ENCODE measurements around the gene GJA3. TPM values are rescaled to one million over a fixed set of nuclear protein-coding genes. Genes with fewer than 3 reads are reported as not detected.

Gene GJA3
- total and polyA plus RNA-seq, 4 donors = 0.02 to 0.05 TPM; not detected in 2

DNA sequence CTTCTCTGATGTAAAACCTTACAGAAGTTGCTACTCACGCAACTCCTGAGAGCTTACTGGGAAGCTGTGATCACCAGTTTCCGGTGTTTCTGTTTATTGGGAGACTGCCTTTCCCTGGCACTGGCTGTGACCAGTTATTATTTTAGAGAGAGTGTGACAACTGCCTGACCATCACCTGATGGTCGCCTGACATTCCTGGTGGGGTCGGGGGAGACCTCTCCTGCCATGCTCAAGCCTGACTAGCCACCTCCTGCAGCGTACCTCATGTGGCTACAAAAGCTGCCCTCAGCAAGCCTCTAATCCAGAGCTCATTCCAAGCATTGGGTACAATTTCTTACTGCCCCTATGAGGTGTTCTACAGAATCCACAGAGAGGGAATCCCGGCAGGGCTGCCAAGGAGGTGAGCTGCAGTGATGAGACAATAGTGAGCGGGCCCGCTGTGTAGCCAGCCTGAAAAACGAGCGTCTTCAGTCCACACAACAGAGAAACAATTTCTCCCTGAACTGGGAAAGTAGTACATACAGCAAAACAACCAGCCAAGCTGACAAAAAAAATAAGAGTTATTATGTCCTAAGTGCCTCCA is 28.7 kb downstream of the GJA3 start:
- Histone ChIP-seq H3K4me1 (ENCODE audit: control insufficient read depth in 4 of 4, insufficient read depth in 4 of 4, low read length in 3 of 4) (peaks cover 0 to 11% (median 6%) of the 10 kb centered on the region in 4 donors), H3K9me3 (ENCODE audit: control insufficient read depth in 4 of 4, low read length in 3 of 4) (no peaks in the 10 kb centered on the region), H3K27me3 (ENCODE audit: control insufficient read depth in 4 of 4, insufficient read depth in 4 of 4, low read length in 3 of 4) (no peaks in the 10 kb centered on the region), H3K36me3 (ENCODE audit: control insufficient read depth in 4 of 4, insufficient read depth in 3 of 4, low read depth in 1 of 4, low read length in 3 of 4) (no peaks in the 10 kb centered on the region), H3K27ac (ENCODE audit: low read depth in 1 of 2, low read length in 2 of 2) (no peak overlapping the region), H3K9ac (ENCODE audit: low read depth in 1 of 2, low read length in 2 of 2) (no peak overlapping the region), H3K4me3 (ENCODE audit: low read depth in 1 of 3, low read length in 3 of 3) (no peak overlapping the region)
- DNase-seq (ENCODE audit: low spot score) = no peak
- TF ChIP-seq HNF4A (conservative IDR thresholded peaks at IDR 0.05) = no peak
- TF ChIP-seq RAD21 (IDR thresholded peaks at IDR 0.05) = no peak
- no peak for TF ChIP-seq RXRA (IDR thresholded peaks at IDR 0.05)
- TF ChIP-seq JUND (IDR thresholded peaks at IDR 0.05) = no peak
- TF ChIP-seq REST (IDR thresholded peaks at IDR 0.05) = no peak
- TF ChIP-seq, protein P1, sequence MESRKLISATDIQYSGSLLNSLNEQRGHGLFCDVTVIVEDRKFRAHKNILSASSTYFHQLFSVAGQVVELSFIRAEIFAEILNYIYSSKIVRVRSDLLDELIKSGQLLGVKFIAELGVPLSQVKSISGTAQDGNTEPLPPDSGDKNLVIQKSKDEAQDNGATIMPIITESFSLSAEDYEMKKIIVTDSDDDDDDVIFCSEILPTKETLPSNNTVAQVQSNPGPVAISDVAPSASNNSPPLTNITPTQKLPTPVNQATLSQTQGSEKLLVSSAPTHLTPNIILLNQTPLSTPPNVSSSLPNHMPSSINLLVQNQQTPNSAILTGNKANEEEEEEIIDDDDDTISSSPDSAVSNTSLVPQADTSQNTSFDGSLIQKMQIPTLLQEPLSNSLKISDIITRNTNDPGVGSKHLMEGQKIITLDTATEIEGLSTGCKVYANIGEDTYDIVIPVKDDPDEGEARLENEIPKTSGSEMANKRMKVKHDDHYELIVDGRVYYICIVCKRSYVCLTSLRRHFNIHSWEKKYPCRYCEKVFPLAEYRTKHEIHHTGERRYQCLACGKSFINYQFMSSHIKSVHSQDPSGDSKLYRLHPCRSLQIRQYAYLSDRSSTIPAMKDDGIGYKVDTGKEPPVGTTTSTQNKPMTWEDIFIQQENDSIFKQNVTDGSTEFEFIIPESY (IDR thresholded peaks at IDR 0.05) = no peak
- no peak for TF ChIP-seq EGR1 (IDR thresholded peaks at IDR 0.05; ENCODE audit: low read depth in 2 of 2)
- TF ChIP-seq NR2F2 (IDR thresholded peaks at IDR 0.05) = no peak
- WGBS = 87% methylated on average over 10 of the region's 10 CpGs

GRCh38 chr13:20131057-20131832 is 29.6 kb downstream of the GJA3 start:
- Histone ChIP-seq H3K36me3 (ENCODE audit: control insufficient read depth in 4 of 4, insufficient read depth in 3 of 4, low read depth in 1 of 4, low read length in 3 of 4) (no peaks in the 10 kb centered on the region), H3K27ac (ENCODE audit: low read depth in 1 of 2, low read length in 2 of 2) (no peak overlapping the region), H3K9me3 (ENCODE audit: control insufficient read depth in 4 of 4, low read length in 3 of 4) (no peaks in the 10 kb centered on the region), H3K27me3 (ENCODE audit: control insufficient read depth in 4 of 4, insufficient read depth in 4 of 4, low read length in 3 of 4) (no peaks in the 10 kb centered on the region), H3K9ac (ENCODE audit: low read depth in 1 of 2, low read length in 2 of 2) (no peak overlapping the region), H3K4me3 (ENCODE audit: low read depth in 1 of 3, low read length in 3 of 3) (no peak overlapping the region), H3K4me1 (ENCODE audit: control insufficient read depth in 4 of 4, insufficient read depth in 4 of 4, low read length in 3 of 4) (peaks cover 0 to 11% (median 3%) of the 10 kb centered on the region in 4 donors)
- TF ChIP-seq FOXA2 (IDR thresholded peaks at IDR 0.05) (no peak), GABPA (IDR thresholded peaks at IDR 0.05 in 1 of 2, conservative IDR thresholded peaks at IDR 0.05 in 1 of 2) (no peak), MAX (IDR thresholded peaks at IDR 0.05) (no peak)
- TF ChIP-seq, protein P1 (IDR thresholded peaks at IDR 0.05) = no peak
- 83% methylated on average over 11 of the region's 11 CpGs for WGBS
- no peak for DNase-seq (ENCODE audit: low spot score)
